Measurements from ENCODE around the gene PEX16. TPM values are rescaled to one million over a fixed set of nuclear protein-coding genes. Genes with fewer than 3 reads are reported as not detected.

The PEX16 gene
- total and polyA plus RNA-seq, 2 of the 13 experiments (the other 11 are each of a cell fraction or from before 2014, with no cell fraction given): 12.5 to 21.8 TPM

DNA sequence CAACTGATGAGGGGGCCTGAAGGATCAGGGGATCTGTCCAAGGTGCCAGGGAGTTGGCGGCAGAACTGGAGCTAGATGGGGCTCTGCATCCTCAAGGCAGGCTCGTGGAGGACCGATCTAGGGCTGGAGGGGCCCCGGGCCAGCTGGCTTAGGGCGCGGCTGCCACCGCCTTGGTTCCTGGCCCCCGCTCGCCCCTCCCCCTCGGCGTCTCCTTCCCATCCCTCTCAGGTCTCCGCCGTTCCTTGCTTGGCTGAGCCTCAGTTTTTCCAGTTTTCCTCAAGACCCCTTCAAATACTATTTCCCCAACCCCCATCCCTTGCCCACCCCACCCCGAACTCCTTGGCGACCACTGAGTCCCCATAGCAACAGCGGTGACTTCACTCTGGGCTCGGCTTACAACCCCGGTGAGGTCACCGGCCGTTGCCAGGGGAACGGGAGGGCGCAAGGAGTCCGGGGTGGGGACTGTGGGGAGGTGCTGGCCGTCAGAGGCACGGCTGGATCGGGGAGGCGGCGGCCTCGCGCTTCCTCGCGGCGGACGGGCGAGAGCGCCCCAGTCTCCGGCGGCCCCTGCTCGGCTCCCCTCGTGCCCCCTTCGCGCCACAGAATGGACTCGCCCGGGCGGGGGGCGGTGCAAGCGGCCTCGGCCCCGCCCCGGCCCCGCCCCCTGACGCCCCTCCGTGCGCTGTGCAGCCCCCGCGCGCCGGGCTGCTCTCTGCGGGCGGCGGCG lies 18.1 kb downstream of the PEX16 start (continued):
- TF ChIP-seq, protein P1, sequence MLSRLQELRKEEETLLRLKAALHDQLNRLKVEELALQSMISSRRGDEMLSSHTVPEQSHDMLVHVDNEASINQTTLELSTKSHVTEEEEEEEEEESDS (CRISPR knock-in tag; IDR thresholded peaks at IDR 0.05; ENCODE audit: borderline replicate concordance): 0 out of 2 replicates have a peak, but pooled peaks have one; percentile 33
- TF ChIP-seq, protein P2, sequence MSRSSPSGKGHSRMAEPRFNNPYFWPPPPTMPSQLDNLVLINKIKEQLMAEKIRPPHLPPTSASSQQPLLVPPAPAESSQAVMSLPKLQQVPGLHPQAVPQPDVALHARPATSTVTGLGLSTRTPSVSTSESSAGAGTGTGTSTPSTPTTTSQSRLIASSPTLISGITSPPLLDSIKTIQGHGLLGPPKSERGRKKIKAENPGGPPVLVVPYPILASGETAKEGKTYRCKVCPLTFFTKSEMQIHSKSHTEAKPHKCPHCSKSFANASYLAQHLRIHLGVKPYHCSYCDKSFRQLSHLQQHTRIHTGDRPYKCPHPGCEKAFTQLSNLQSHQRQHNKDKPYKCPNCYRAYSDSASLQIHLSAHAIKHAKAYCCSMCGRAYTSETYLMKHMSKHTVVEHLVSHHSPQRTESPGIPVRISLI (CRISPR knock-in tag; IDR thresholded peaks at IDR 0.05; ENCODE audit: borderline replicate concordance): no peak
- no peak for TF ChIP-seq ZNF577 (CRISPR knock-in tag; IDR thresholded peaks at IDR 0.05; ENCODE audit: borderline replicate concordance, low read depth)
- TF ChIP-seq MEIS2 (CRISPR knock-in tag; IDR thresholded peaks at IDR 0.05): 0 out of 2 replicates have a peak, but pooled peaks have one; percentile 34
- TF ChIP-seq FOXK2 (IDR thresholded peaks at IDR 0.05): peak; percentile 84
- TF ChIP-seq SALL2 (CRISPR knock-in tag; IDR thresholded peaks at IDR 0.05): no peak
- no peak for TF ChIP-seq KDM1A (CRISPR knock-in tag; IDR thresholded peaks at IDR 0.05)
- 0 out of 2 replicates have a peak, but pooled peaks have one; percentile 14 for TF ChIP-seq JUND (CRISPR knock-in tag; IDR thresholded peaks at IDR 0.05)
- no peak for TF ChIP-seq EED (CRISPR knock-in tag; IDR thresholded peaks at IDR 0.05)
- TF ChIP-seq SAFB2 (CRISPR knock-in tag; IDR thresholded peaks at IDR 0.05; ENCODE audit: borderline replicate concordance, low read depth): 0 out of 2 replicates have a peak, but pooled peaks have one; percentile 39
- no peak for TF ChIP-seq SOX6 (IDR thresholded peaks at IDR 0.05)
- TF ChIP-seq SOX6 (CRISPR knock-in tag; IDR thresholded peaks at IDR 0.05): no peak
- no peak for TF ChIP-seq TRIM24 (CRISPR knock-in tag; IDR thresholded peaks at IDR 0.05)
- no peak for TF ChIP-seq ATRX (CRISPR knock-in tag; IDR thresholded peaks at IDR 0.05; ENCODE audit: borderline replicate concordance)
- TF ChIP-seq STAG1 (CRISPR knock-in tag; IDR thresholded peaks at IDR 0.05): no peak
- TF ChIP-seq, protein P3, sequence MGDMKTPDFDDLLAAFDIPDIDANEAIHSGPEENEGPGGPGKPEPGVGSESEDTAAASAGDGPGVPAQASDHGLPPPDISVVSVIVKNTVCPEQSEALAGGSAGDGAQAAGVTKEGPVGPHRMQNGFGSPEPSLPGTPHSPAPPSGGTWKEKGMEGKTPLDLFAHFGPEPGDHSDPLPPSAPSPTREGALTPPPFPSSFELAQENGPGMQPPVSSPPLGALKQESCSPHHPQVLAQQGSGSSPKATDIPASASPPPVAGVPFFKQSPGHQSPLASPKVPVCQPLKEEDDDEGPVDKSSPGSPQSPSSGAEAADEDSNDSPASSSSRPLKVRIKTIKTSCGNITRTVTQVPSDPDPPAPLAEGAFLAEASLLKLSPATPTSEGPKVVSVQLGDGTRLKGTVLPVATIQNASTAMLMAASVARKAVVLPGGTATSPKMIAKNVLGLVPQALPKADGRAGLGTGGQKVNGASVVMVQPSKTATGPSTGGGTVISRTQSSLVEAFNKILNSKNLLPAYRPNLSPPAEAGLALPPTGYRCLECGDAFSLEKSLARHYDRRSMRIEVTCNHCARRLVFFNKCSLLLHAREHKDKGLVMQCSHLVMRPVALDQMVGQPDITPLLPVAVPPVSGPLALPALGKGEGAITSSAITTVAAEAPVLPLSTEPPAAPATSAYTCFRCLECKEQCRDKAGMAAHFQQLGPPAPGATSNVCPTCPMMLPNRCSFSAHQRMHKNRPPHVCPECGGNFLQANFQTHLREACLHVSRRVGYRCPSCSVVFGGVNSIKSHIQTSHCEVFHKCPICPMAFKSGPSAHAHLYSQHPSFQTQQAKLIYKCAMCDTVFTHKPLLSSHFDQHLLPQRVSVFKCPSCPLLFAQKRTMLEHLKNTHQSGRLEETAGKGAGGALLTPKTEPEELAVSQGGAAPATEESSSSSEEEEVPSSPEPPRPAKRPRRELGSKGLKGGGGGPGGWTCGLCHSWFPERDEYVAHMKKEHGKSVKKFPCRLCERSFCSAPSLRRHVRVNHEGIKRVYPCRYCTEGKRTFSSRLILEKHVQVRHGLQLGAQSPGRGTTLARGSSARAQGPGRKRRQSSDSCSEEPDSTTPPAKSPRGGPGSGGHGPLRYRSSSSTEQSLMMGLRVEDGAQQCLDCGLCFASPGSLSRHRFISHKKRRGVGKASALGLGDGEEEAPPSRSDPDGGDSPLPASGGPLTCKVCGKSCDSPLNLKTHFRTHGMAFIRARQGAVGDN (CRISPR knock-in tag; IDR thresholded peaks at IDR 0.05): peak; percentile 55
- no peak for TF ChIP-seq MAZ (IDR thresholded peaks at IDR 0.05; ENCODE audit: borderline replicate concordance, low read depth, low read length)
- 0 out of 2 replicates have a peak, but pooled peaks have one; percentile 8 for TF ChIP-seq MAZ (CRISPR knock-in tag; IDR thresholded peaks at IDR 0.05; ENCODE audit: low read depth)
- TF ChIP-seq NPAS2 (CRISPR knock-in tag; IDR thresholded peaks at IDR 0.05; ENCODE audit: borderline replicate concordance): no peak
- TF ChIP-seq, protein P4, sequence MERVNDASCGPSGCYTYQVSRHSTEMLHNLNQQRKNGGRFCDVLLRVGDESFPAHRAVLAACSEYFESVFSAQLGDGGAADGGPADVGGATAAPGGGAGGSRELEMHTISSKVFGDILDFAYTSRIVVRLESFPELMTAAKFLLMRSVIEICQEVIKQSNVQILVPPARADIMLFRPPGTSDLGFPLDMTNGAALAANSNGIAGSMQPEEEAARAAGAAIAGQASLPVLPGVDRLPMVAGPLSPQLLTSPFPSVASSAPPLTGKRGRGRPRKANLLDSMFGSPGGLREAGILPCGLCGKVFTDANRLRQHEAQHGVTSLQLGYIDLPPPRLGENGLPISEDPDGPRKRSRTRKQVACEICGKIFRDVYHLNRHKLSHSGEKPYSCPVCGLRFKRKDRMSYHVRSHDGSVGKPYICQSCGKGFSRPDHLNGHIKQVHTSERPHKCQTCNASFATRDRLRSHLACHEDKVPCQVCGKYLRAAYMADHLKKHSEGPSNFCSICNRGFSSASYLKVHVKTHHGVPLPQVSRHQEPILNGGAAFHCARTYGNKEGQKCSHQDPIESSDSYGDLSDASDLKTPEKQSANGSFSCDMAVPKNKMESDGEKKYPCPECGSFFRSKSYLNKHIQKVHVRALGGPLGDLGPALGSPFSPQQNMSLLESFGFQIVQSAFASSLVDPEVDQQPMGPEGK (CRISPR knock-in tag; IDR thresholded peaks at IDR 0.05): peak; percentile 21; the same call in 1 of the 2 replicates
- TF ChIP-seq, protein P5, sequence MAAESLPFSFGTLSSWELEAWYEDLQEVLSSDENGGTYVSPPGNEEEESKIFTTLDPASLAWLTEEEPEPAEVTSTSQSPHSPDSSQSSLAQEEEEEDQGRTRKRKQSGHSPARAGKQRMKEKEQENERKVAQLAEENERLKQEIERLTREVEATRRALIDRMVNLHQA (CRISPR knock-in tag; IDR thresholded peaks at IDR 0.05): no peak
- no peak for TF ChIP-seq FOXA1 (IDR thresholded peaks at IDR 0.05)
- no peak for TF ChIP-seq FOXA1 (CRISPR knock-in tag; IDR thresholded peaks at IDR 0.05)
- TF ChIP-seq FOSL1 (CRISPR knock-in tag; IDR thresholded peaks at IDR 0.05; ENCODE audit: borderline replicate concordance): no peak
